GM13977 (cell line): ENCODE results near the gene KRTAP4-5.
"Not testable (repeated sequence)": the region's sequence is repeated elsewhere in the genome, so short reads cannot be mapped to it uniquely, and the experiment has no call there.

Experiments
- DNase-seq: peaks from one replicate; pipeline ENCODE4 v3.0.0; 2012; ENCODE audit warnings: low spot score
- in situ Hi-C: fragments of 300-500 bp; cut with MboI; formaldehyde crosslinking; loops from one replicate; pipeline ENCODE4 v1.12.0; 2022; ENCODE audit warnings: low sequenced_read_pairs, low pct_unique_long_range_greater_than_20kb, mixed read lengths, inconsistent platforms; ENCODE audit not compliant: unreplicated experiment
- TF ChIP-seq, protein P1 (sequence below): IDR thresholded peaks from 2 replicates; pipeline ENCODE4 v1.5.1; 2012; ENCODE audit warnings: mild to moderate bottlenecking, control low read depth; ENCODE audit not compliant: insufficient read depth; ENCODE audit errors: extremely low read depth, missing control alignments

Gene KRTAP4-5

DNA sequence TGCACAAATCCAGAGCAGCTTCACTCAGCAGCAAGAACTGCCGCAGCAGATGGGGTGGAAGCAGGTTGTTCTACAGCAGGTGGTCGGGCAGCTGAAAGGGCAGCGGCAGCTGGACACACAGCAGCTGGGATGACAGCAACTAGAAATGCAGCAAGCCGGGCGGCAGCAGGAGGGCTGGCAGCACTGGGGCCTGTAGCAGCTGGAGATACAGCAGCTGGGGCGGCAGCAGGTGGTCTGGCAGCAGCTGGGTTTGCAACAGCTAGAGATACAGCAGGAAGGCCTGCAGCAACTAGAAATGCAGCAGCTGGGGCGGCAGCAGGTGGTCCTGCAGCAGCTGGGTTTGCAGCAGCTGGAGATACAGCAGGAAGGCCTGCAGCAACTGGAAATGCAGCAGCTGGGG, 17.9 kb upstream of the KRTAP4-5 start:
- TF ChIP-seq, protein P1, sequence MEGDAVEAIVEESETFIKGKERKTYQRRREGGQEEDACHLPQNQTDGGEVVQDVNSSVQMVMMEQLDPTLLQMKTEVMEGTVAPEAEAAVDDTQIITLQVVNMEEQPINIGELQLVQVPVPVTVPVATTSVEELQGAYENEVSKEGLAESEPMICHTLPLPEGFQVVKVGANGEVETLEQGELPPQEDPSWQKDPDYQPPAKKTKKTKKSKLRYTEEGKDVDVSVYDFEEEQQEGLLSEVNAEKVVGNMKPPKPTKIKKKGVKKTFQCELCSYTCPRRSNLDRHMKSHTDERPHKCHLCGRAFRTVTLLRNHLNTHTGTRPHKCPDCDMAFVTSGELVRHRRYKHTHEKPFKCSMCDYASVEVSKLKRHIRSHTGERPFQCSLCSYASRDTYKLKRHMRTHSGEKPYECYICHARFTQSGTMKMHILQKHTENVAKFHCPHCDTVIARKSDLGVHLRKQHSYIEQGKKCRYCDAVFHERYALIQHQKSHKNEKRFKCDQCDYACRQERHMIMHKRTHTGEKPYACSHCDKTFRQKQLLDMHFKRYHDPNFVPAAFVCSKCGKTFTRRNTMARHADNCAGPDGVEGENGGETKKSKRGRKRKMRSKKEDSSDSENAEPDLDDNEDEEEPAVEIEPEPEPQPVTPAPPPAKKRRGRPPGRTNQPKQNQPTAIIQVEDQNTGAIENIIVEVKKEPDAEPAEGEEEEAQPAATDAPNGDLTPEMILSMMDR = no peak
- in situ Hi-C loops = no loop called here
- DNase-seq = no peak

DNA sequence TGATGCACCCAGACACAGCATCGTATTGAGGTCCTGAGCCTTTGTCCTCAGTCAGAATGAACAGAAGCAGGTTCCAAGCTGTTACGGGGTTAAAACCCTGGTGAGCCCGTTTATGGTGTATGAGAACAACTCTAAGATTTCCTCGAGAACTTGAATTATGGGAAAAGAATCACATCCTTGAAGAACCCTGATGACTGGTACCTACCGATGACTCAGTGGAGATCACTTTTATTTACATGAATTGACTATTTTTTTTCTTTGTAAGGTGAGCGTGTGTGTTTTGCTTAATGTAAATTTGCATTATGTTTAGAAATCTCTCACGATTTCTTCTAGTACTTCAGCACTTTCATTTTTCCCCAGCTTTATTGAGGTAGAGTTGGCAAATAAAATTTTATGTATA, 14.2 kb upstream of the KRTAP4-5 start:
- TF ChIP-seq, protein P1 = no peak
- no peak for DNase-seq
- in situ Hi-C loops = no loop called here

DNA sequence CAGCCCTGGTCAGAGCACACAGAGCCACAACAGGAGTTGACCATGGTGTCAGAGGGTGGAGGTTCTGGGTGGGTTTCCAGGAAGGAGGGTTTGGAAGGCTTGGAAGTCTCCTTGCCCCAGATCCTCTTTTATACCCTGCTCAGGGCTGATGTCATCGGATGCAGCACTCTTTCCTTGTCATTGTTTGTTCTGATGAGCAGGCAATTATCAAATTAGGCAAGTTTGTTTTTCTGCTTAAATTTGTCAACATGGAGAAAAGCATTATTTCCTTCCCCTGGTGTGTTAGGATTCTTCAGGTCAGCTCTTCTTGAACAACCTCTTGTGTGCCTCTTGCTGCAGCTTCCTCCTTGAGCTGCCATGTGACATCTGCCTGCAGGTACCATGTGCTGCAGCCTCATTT, 11.0 kb upstream of the KRTAP4-5 start, which contains the start of gene KRTAP4-4:
Gene KRTAP4-4, minus strand, starts transcription at position 101 of the 400 bp plus-strand sequence. Its CDS starts 57 bp downstream, at position 44.
- in situ Hi-C loops = no loop called here
- TF ChIP-seq, protein P1 = no peak
- no peak for DNase-seq

DNA sequence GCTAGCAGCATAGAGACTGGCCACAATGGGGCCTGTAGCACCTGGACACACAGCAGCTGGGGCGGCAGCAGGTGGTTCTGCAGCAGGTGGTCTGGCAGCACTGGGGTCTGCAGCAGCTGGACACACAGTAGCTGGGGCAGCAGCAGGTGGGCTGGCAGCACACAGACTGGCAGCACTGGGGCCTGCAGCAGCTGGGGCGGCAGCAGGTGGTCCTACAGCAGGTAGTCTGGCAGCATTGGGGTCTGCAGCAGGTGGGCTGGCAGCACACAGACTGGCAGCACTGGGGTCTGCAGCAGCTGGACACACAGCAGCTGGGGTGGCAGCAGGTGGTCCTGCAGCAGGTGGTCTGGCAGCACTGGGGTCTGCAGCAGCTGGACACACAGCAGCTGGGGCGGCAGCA, 10.6 kb upstream of the KRTAP4-5 start:
- in situ Hi-C loops, DNase-seq: not testable (repeated sequence)

DNA sequence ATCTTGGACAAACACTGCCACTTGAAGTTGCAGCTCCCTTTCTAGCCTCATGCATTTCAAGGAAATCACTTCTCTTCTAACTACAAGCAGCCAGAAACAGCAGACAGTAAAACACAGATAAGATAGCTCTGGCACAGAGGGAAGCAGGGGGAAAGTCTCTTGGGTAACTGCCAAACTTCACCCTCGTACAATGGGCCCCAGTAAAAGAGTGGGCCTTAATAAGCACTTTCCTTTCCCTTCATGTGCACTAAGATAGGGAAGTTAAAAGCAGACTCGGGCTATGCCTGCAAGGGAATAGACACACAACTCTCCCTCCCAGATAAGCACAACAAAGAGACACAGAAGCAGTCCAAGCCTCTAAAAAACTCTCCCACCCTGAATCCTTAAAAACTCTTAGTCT, 4.2 kb upstream of the KRTAP4-5 start:
- in situ Hi-C loops = no loop called here
- DNase-seq = no peak
- TF ChIP-seq, protein P1 = no peak

DNA sequence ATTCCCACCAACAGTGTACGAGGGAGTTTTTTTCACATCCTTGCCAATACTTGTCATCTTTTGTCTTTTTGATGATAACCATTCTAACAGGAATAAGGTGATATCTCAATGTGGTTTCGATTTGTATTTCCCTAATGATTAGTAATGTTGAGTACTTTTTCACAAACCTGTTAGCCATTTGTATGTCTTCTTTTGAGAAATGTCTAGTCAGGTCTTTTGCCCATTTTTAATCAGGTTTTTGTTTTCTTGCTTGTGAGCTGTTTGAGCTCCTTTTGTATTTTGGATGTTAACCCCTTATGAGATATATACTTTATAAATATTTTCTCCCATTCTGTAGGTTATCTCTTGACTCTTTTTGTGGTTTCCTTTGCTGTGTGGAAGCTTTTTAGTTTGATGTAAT, 1.9 kb upstream of the KRTAP4-5 start:
- DNase-seq = no peak
- TF ChIP-seq, protein P1 = no peak
- in situ Hi-C loops = no loop called here

DNA sequence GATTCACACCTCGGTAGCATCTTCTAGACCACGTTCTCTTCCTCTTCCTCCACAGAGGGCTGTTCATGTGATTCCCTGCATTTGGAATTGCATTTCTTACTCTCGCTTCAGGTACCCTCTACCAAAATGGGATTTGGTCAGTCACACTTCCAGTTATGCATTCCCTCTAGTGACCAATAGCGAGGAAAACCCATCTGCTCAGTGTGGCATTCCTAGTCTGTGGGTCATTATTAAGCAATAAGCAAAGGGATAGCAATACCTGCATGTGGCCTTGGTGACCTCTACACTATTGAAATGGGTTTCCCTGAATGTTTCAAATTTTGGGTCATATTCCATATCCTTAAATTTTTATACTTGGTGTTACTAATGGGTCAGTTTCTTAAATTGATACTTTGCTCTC, 401 bp upstream of the KRTAP4-5 start:
- in situ Hi-C loops = no loop called here

DNA sequence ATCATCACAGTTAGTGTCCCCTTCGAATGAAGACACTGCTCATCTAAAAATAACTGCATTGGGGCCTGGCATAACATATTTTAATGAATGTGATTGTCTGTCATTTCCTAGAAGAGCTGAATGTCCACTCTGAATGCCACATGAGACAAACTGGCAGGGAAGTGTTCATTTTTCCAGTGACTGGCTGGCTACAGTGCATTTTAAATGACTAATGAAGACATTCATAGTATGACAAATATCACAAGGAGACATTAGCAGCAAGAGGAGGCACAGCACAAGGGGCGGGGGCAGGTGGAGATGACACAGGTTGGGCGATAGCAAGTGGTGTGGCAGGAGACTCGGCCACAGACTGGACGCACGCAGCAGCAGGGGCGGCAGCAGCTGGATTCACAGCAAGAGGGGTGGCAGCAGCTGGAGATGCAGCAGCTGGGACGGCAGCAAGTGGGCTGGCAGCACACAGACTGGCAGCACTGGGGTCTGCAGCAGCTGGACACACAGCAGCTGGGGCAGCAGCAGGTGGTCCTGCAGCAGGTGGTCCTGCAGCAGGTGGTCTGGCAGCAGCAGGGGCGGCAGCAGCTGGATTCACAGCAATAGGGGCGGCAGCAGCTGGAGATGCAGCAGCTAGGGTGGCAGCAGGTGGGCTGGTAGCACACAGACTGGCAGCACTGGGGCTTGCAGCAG, 514 bp downstream of the KRTAP4-5 start:
- in situ Hi-C loops, DNase-seq: not testable (repeated sequence)

More for the DNA sequence above, 401 bp upstream of the KRTAP4-5 start:
- TF ChIP-seq, protein P1 = no peak
- no peak for DNase-seq
